Hepatocyte (in vitro differentiated cells): ENCODE measurements around the gene ALDH1B1.

ENCODE experiments used
- CTCF ChIP-seq: fragments of 200-600 bp; sonication (generic); IDR thresholded peaks from 2 replicates; pipeline ENCODE4 v1.5.1; 2016; ENCODE audit warnings: antibody characterized with exemption, mild to moderate bottlenecking; ENCODE audit not compliant: poor library complexity
- EZH2 ChIP-seq: fragments of 200-600 bp; sonication (generic); IDR thresholded peaks from 2 replicates; pipeline ENCODE4 v1.6.1; 2016; ENCODE audit warnings: antibody characterized with exemption, mild to moderate bottlenecking, borderline replicate concordance
- EZH2phosphoT487 ChIP-seq: fragments of 200-600 bp; sonication (generic); IDR thresholded peaks from one replicate; pipeline ENCODE4 v1.6.1; 2018; ENCODE audit warnings: antibody characterized with exemption, mild to moderate bottlenecking, low read depth, moderate library complexity; ENCODE audit not compliant: unreplicated experiment, severe bottlenecking

GRCh38 chr9:38374847-38375571, 17.5 kb upstream of the ALDH1B1 start:
- TF ChIP-seq CTCF (no peak), EZH2 (no peak), EZH2phosphoT487 (no peak)
